Measurements from ENCODE around the gene EFNA4.

DNA sequence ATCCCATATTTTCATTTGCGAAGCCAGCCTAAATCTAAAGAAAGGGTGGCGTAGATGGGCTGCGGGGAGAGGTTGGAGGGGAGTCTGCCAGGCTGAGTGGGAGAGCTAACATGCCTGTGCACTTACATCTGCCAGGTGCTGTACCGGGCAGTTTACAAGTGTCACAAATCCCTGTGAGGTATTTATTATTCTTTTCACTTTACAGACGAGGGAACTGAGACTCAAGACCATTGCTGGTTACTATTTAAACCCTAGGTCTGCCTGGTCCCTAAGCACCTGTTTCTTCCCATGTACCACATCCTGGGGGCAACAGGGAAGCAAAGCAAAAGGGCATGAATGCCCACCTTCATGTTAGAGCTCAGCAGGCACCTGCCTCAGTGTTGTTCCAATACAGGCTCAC lies 44.8 kb downstream of the EFNA4 start:
- TF ChIP-seq, protein P1, sequence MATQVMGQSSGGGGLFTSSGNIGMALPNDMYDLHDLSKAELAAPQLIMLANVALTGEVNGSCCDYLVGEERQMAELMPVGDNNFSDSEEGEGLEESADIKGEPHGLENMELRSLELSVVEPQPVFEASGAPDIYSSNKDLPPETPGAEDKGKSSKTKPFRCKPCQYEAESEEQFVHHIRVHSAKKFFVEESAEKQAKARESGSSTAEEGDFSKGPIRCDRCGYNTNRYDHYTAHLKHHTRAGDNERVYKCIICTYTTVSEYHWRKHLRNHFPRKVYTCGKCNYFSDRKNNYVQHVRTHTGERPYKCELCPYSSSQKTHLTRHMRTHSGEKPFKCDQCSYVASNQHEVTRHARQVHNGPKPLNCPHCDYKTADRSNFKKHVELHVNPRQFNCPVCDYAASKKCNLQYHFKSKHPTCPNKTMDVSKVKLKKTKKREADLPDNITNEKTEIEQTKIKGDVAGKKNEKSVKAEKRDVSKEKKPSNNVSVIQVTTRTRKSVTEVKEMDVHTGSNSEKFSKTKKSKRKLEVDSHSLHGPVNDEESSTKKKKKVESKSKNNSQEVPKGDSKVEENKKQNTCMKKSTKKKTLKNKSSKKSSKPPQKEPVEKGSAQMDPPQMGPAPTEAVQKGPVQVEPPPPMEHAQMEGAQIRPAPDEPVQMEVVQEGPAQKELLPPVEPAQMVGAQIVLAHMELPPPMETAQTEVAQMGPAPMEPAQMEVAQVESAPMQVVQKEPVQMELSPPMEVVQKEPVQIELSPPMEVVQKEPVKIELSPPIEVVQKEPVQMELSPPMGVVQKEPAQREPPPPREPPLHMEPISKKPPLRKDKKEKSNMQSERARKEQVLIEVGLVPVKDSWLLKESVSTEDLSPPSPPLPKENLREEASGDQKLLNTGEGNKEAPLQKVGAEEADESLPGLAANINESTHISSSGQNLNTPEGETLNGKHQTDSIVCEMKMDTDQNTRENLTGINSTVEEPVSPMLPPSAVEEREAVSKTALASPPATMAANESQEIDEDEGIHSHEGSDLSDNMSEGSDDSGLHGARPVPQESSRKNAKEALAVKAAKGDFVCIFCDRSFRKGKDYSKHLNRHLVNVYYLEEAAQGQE (IDR thresholded peaks at IDR 0.05; ENCODE audit: insufficient read depth in 1 of 2, low read depth in 2 of 2, low read length in 2 of 2), result no peak
- TF ChIP-seq POLR2AphosphoS5 (IDR thresholded peaks at IDR 0.05; ENCODE audit: low read depth, low read length) (no peak), TAF1 (IDR thresholded peaks at IDR 0.05; ENCODE audit: borderline replicate concordance, insufficient read depth, low read length) (no peak), SIN3A (IDR thresholded peaks at IDR 0.05; ENCODE audit: borderline replicate concordance, insufficient read depth, low read length) (no peak), FOXP2 (optimal IDR thresholded peaks at IDR 0.05; ENCODE audit: borderline replicate concordance, extremely low read depth, extremely low read length, insufficient read depth) (no peak)

All from PFSK-1 (cell line).